Astrocyte of the cerebellum (primary cell): ENCODE measurements around the gene AKR1C8.
"Not testable (repeated sequence)": the region's sequence is repeated elsewhere in the genome, so short reads cannot be mapped to it uniquely, and the experiment has no call there.

Experiments
- DNase-seq: peaks from one replicate; pipeline ENCODE4 v3.0.0-alpha.2; 2011; ENCODE audit warnings: low read depth
- H3K4me3 ChIP-seq: 2 replicates; pipeline ENCODE4 v1.5.1; 2011; ENCODE audit warnings: mild to moderate bottlenecking, low read depth, low read length, moderate library complexity
- in situ Hi-C: cut with HindIII; loops from 2 replicates; pipeline ENCODE4 v1.10.0; 2017; ENCODE audit warnings: low sequenced_read_pairs
- TF ChIP-seq, protein P1 (sequence below): IDR thresholded peaks from 2 replicates; pipeline ENCODE4 v1.5.1; 2012; ENCODE audit warnings: low read length, low read depth, moderate library complexity, mild to moderate bottlenecking; ENCODE audit errors: missing control alignments

Gene AKR1C8

DNA sequence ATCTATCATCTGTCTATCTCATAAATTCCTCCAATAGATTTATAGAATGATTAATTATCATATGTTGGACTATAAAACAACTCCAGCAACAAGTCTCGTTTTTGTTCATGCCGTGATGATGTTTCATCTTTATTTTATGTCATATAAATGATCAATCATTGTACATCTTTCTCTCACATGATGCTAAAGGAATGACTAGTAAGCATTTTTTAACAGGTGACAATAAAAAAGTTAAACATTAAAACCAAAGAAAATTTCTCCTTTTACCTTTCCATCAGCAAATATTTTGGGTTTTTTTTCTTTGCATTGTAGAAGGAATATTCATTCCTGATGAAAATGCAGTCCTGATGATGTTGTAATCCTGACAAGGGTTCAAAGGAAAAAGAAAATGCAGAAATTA is 49.4 kb downstream of the AKR1C8 start:
- in situ Hi-C loops, result no loop called here
- H3K4me3 ChIP-seq, result no peak overlapping the region
- TF ChIP-seq, protein P1, sequence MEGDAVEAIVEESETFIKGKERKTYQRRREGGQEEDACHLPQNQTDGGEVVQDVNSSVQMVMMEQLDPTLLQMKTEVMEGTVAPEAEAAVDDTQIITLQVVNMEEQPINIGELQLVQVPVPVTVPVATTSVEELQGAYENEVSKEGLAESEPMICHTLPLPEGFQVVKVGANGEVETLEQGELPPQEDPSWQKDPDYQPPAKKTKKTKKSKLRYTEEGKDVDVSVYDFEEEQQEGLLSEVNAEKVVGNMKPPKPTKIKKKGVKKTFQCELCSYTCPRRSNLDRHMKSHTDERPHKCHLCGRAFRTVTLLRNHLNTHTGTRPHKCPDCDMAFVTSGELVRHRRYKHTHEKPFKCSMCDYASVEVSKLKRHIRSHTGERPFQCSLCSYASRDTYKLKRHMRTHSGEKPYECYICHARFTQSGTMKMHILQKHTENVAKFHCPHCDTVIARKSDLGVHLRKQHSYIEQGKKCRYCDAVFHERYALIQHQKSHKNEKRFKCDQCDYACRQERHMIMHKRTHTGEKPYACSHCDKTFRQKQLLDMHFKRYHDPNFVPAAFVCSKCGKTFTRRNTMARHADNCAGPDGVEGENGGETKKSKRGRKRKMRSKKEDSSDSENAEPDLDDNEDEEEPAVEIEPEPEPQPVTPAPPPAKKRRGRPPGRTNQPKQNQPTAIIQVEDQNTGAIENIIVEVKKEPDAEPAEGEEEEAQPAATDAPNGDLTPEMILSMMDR, result no peak
- DNase-seq, result no peak

DNA sequence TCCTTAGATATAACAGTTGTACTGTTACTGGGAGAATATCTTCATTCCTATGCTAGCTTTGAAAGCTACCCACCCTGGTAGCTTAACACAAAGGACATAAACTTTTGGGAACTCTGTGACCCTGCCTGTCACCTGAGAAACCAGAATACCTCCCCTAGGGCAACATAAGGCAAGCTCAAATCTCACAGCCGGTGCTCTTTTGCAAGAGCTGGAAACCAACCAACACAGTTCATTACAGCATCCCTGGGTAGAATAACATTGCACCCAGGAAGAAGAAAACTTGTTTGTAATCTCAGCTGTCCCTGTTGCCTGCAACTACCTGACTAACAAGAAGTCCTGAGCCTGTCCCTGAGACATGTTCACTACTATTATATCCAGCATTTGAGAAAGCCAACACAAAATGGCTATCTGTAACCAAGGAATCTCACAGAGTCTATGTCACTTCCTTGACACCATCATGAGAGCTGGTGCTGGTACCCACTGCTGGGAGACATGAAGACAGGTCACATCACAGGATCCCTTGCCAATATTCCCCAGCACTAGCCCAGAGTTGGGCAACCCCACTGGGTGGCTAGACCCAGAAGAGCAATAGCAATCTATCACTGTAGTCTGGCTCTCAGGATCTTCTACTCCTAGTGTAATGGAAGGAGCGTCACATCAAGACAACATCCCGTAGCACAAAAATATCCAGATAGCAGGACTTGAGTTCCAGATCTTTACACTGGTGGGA is 59.5 kb downstream of the AKR1C8 start:
- in situ Hi-C loops, result no loop called here
- TF ChIP-seq, protein P1, result no peak
- no peak for DNase-seq
- H3K4me3 ChIP-seq, result no peak overlapping the region

DNA sequence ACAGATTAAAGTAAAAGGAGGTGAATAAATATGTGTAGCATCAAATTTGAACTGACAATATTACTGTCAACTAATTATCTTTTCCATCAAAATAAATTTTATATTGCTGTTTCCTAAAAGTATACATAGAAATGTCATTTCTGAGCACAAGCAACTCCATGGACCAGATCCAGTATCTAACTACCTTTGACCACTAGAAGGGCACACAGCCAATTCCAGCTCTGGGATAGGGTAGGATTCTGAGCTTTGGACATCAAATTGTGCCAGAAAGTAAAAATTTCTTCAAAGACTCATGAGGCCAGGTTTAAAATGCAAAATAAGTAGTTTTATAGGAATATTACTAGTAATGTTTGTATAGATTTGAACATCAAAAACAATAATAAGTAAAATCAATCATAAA is 61.1 kb downstream of the AKR1C8 start:
- in situ Hi-C loops, result no loop called here
- H3K4me3 ChIP-seq, result no peak overlapping the region
- TF ChIP-seq, protein P1, result no peak
- no peak for DNase-seq

DNA sequence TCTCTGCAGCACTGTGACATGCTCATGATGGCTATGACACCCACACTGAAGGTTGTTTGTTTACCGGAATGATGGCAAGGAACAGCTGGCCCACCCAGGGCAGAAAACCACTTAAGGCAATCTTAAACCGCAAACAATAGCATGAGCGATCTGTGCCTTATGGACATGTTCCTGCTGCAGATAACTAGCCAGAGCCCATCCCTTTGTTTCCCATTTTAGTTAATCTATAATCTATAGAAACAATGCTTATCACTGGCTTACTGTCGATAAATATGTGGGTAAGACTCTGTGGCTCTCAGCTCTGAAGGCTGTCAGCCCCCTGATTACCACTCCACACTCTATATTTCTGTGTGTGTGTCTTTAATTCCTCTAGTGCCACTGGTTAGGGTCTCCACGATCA is 65.0 kb downstream of the AKR1C8 start:
- in situ Hi-C loops, DNase-seq: not testable (repeated sequence)

DNA sequence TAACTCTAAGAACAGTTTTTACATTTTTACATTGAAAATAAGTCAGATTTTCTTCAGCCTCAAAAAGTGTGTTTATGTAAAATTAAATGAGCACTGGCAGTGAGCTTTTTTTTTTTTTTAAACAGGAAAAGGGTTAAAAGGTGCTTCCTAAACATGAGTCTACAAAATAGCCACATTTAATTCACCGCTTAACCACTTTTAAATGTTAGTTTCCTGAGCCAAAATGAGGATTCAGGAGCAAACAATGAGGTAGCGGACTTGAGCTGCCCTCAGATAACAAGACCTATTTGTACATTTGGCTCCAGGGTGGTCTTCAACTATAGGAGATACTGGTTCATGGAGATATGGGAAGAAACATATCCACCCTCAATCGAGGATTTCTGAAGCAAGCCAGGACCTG is 67.9 kb downstream of the AKR1C8 start:
- in situ Hi-C loops, result no loop called here
- H3K4me3 ChIP-seq, result no peak overlapping the region
- DNase-seq, result no peak
- TF ChIP-seq, protein P1, result no peak

More for the DNA sequence above, 65.0 kb downstream of the AKR1C8 start:
- not testable (repeated sequence) for H3K4me3 ChIP-seq

DNA sequence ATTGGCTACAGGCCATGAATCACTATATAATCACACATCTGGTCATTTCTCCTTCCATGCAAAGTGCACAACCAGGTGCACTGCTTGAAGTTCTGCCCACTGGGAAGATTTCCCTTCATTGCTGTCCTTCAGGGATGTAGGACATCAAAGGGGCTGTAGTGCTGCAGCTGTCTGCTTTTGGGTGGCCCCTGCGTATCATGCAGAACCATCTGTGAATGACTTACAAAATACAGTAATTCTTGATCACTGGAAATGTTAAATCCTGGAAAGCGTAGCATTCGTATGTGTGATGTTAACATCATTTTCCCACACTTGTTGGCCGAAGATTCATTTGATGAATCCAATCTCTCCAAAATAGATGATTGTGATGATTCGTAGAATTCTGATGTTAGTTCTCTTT is 68.3 kb downstream of the AKR1C8 start:
- H3K4me3 ChIP-seq, result no peak overlapping the region
- in situ Hi-C loops, result no loop called here
- no peak for DNase-seq
- TF ChIP-seq, protein P1, result no peak

DNA sequence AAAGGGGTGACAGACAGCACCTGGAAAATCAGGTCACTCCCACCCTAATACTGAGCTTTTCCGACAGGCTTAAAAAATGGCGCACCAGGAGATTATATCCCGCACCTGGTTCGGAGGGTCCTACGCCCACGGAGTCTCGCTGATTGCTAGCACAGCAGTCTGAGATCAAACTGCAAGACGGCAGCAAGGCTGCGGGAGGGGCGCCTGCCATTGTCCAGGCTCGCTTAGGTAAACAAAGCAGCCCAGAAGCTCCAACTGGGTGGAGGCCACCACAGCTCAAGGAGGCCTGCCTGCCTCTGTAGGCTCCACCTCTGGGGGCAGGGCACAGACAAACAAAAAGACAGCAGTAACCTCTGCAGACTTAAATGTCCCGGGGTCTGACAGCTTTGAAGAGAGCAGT is 75.1 kb downstream of the AKR1C8 start:
- in situ Hi-C loops, DNase-seq, H3K4me3 ChIP-seq: not testable (repeated sequence)
